ENCODE measurements around the gene GNAQ.

- TF ChIP-seq CTCF (IDR thresholded peaks at IDR 0.05) (no peak), POLR2A (IDR thresholded peaks at IDR 0.05) (no peak)
Measured at GRCh38 chr9:77954013-77954665, 77.5 kb downstream of the GNAQ start.
